Thoracic aorta (tissue), 2 donors: ENCODE data around the gene ODAD3. TPM values are rescaled to one million over a fixed set of nuclear protein-coding genes. Genes with fewer than 3 reads are reported as not detected.
A peak's percentile ranks its signal among the peaks of the same experiment; 100 is the strongest.

Experiments used
- ATAC-seq: fragments of 150-250 bp; one replicate; pipeline ENCODE4 v1.8.0; 2017; ENCODE audit warnings: low read depth; ENCODE audit not compliant: insufficient number of reproducible peaks, low FRiP score
- DNase-seq: peaks from one replicate; pipeline ENCODE4 v3.0.0-alpha.2; 2020; ENCODE audit warnings: low spot score
- H3K27ac ChIP-seq, 2 donors: fragments of 200-600 bp; sonication (generic); 1 replicate in 1 of 2; 2 replicates in 1 of 2; pipeline ENCODE4 v1.5.1; 2016; ENCODE audit warnings: mild to moderate bottlenecking in 2 of 2, moderate library complexity in 2 of 2
- H3K27me3 ChIP-seq: fragments of 200-600 bp; sonication (generic); replicated peaks from 2 replicates; pipeline ENCODE4 v1.6.0; 2016; ENCODE audit warnings: mild to moderate bottlenecking; ENCODE audit not compliant: insufficient read depth
- H3K36me3 ChIP-seq: fragments of 200-600 bp; sonication (generic); one replicate; pipeline ENCODE4 v1.5.1; 2016
- H3K4me1 ChIP-seq, 2 donors: fragments of 200-600 bp; sonication (generic); 1 replicate in 1 of 2; 2 replicates in 1 of 2; pipeline versions ENCODE4 v1.5.1 to v1.6.0; 2016; ENCODE audit warnings: low read depth in 2 of 2, mild to moderate bottlenecking in 1 of 2; ENCODE audit not compliant: control insufficient read depth in 1 of 2
- H3K4me3 ChIP-seq: fragments of 200-600 bp; sonication (generic); 2 replicates; pipeline ENCODE4 v1.5.1; 2016; ENCODE audit warnings: mild to moderate bottlenecking
- H3K9me3 ChIP-seq: fragments of 200-600 bp; sonication (generic); 2 replicates; pipeline ENCODE4 v1.5.1; 2016
- CTCF ChIP-seq: fragments of 200-600 bp; sonication (generic); IDR thresholded peaks from one replicate; pipeline ENCODE4 v1.5.1; 2019; ENCODE audit warnings: antibody characterized with exemption
- total RNA-seq, 2 donors: library from RNA; depleted of rRNA; stranded (reverse); fragments of >200 nt; gene quantifications; one replicate each; pipeline versions ENCODE4 v1.1.0 to v1.2.3, GENCODE V29; 2016

ODAD3 gene
- 1 to 10 TPM in 1 of 2 donors, under 1 TPM in 1; 0.35 to 2.0 TPM for total RNA-seq

DNA sequence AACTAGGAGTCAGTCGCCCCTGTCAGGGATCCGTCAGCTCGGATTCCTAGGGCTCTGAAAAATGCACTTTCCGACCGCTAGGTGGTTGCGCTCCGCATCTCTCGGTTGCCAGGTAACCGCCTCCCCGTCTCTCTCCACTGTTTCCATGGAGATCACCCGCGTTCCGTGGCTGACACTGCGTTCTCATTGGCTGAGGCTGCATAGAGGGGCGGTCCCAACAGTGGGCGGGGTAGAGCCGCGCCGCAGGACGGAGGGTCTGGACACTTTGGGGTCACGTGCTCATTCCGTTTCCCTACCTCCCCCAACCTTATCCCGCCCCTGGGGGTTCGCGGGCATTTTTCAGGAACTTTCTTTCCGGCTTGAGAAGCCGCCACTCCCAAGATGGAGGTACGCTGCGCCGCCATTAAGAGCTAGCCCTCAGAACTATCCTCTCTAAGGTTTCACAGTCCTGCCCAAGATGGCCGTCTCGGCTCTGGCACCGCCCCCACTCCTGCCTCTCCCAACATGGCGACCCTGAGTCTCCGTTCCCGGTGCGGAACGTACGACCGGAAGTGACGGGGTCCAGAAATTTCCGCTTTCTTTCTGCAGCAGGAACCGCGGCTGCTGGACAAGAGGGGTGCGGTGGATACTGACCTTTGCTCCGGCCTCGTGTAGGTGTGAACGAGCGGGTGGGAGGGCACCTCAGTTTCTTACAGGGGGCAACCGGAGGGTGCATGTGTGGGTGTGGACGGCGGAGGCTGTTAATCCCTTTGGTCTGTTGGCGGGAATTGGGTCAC, at the start of gene ODAD3, which contains the start of gene PRKCSH:
Gene ODAD3, minus strand, starts transcription at position 65 of the 776 bp plus-strand sequence. CDS start 105 bp downstream, outside the sequence.
Gene PRKCSH, plus strand, starts transcription at position 579 of the 776 bp plus-strand sequence. CDS start 483 bp downstream, outside the sequence.
- DNase-seq (peak; percentile 98), ATAC-seq (peak; percentile 98)
- Histone ChIP-seq H3K4me1 (peaks cover 7 to 21% of the 10 kb centered on the region in 2 donors), H3K9me3 (no peaks in the 10 kb centered on the region), H3K36me3 (peaks cover 9% of the 10 kb centered on the region), H3K27me3 (no peaks in the 10 kb centered on the region), H3K27ac (peak within 1 kb of the TSS; percentile 51 to 84), H3K4me3 (peak within 1 kb of the TSS; percentile 77)
- peak; percentile 97 for TF ChIP-seq CTCF

DNA sequence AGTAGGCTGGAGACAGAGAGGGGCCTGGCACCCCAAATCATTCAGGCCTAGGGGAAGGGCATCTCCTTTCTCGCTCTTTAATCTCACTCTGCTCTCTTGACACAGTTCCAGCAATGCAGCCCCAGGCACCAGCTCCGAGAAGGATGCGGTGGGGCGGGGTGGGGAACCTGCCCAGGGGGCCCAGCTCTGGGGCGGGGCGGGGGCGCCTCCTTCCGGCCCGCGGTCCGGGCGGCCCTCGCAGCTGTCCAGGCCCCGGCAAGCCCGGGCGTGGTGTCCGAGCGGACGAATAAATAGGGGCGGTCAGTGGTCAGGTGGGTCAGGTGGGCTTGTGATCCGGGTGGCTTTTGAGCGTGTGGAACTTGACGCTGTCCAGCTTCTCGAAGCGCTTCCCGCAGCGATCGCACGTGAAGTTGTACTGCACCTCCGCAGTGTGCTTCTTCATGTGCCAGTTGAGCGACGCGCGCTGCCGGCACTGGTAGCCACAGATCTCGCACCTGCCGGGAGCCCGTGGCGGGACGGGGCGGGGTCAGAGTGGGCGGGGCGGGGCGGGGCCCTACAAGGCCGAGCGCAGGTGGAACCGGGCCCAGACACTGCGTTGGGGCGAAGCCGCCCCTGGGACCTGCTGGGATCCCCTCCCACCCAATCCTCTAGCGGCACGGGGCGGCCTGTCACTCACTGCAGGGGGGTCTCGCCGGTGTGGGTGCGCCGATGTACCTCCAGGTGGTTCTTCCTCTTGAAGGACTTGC, 48.6 kb upstream of the ODAD3 start:
- H3K27me3 ChIP-seq: peaks cover 8% of the 10 kb centered on the region
- H3K4me1 ChIP-seq: peaks cover 10 to 22% of the 10 kb centered on the region in 2 donors
- H3K36me3 ChIP-seq: no peaks in the 10 kb centered on the region
- ATAC-seq (no peak), DNase-seq (no peak)
- TF ChIP-seq CTCF: no peak
- no peaks in the 10 kb centered on the region for H3K9me3 ChIP-seq
- no peak overlapping the region for H3K4me3 ChIP-seq
- H3K27ac ChIP-seq: no peak overlapping the region

- Histone ChIP-seq H3K36me3 (no peaks in the 10 kb centered on the region), H3K27ac (no peak overlapping the region), H3K4me1 (peaks cover 10 to 22% of the 10 kb centered on the region in 2 donors), H3K27me3 (peaks cover 8% of the 10 kb centered on the region), H3K4me3 (peak overlapping the region; percentile 60), H3K9me3 (no peaks in the 10 kb centered on the region)
- peak; percentile 27 for DNase-seq
- TF ChIP-seq CTCF: peak; percentile 95
- ATAC-seq: peak; percentile 27
These were observed 47.6 kb upstream of the ODAD3 start for GRCh38 chr19:11482384-11483050.

- H3K27me3 ChIP-seq: peaks cover 8% of the 10 kb centered on the region
These were observed 46.8 kb upstream of the ODAD3 start for GRCh38 chr19:11481534-11482383.

More at GRCh38 chr19:11481534-11482383, 46.8 kb upstream of the ODAD3 start:
- DNase-seq (peak; percentile 31), ATAC-seq (no peak)
- peaks cover 10 to 22% of the 10 kb centered on the region in 2 donors for H3K4me1 ChIP-seq
- no peaks in the 10 kb centered on the region for H3K36me3 ChIP-seq
- H3K27ac ChIP-seq: no peak overlapping the region
- peak overlapping the region; percentile 60 for H3K4me3 ChIP-seq
- H3K9me3 ChIP-seq: no peaks in the 10 kb centered on the region
- no peak for TF ChIP-seq CTCF
